Measurements from ENCODE around the gene RNF181. TPM values are rescaled to one million over a fixed set of nuclear protein-coding genes. Genes with fewer than 3 reads are reported as not detected.

Gene RNF181
- total RNA-seq, 1 donor from 2014 or later = 155 TPM

GRCh38 chr2:85611217-85611704 is 15.7 kb downstream of the RNF181 start:
- no peak for DNase-seq (ENCODE audit: low read depth)
- H3K4me2 ChIP-seq (ENCODE audit: low read length) = peak overlapping the region; percentile 100
- FAIRE-seq = no peak
- no peaks in the 10 kb centered on the region for H3K27me3 ChIP-seq (ENCODE audit: insufficient read depth, low read length)
- no peaks in the 10 kb centered on the region for H3K27me3 Mint-ChIP-seq (ENCODE audit: low read depth, unreplicated experiment)
- H2AFZ ChIP-seq (ENCODE audit: low read depth, low read length) = peak overlapping the region; percentile 77
- peaks cover 34% of the 10 kb centered on the region for H3K4me1 Mint-ChIP-seq (ENCODE audit: low read depth, unreplicated experiment)
- H3K36me3 ChIP-seq (ENCODE audit: insufficient read depth, low read length) = peaks cover 15% of the 10 kb centered on the region
- H3K79me2 ChIP-seq (ENCODE audit: insufficient read depth, low read length) = peaks cover 51% of the 10 kb centered on the region
- peaks cover 28% of the 10 kb centered on the region for H4K20me1 ChIP-seq (ENCODE audit: insufficient read depth, low read length)
- H3K9me3 ChIP-seq (ENCODE audit: insufficient read depth, low read depth, low read length) = no peaks in the 10 kb centered on the region
- H3K4me3 Mint-ChIP-seq (ENCODE audit: unreplicated experiment) = peak overlapping the region; percentile 99
- peak overlapping the region; percentile 91 for H3K27ac Mint-ChIP-seq (ENCODE audit: unreplicated experiment)
- TF ChIP-seq, protein P1, sequence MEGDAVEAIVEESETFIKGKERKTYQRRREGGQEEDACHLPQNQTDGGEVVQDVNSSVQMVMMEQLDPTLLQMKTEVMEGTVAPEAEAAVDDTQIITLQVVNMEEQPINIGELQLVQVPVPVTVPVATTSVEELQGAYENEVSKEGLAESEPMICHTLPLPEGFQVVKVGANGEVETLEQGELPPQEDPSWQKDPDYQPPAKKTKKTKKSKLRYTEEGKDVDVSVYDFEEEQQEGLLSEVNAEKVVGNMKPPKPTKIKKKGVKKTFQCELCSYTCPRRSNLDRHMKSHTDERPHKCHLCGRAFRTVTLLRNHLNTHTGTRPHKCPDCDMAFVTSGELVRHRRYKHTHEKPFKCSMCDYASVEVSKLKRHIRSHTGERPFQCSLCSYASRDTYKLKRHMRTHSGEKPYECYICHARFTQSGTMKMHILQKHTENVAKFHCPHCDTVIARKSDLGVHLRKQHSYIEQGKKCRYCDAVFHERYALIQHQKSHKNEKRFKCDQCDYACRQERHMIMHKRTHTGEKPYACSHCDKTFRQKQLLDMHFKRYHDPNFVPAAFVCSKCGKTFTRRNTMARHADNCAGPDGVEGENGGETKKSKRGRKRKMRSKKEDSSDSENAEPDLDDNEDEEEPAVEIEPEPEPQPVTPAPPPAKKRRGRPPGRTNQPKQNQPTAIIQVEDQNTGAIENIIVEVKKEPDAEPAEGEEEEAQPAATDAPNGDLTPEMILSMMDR (IDR thresholded peaks at IDR 0.05; ENCODE audit: insufficient read depth, low read depth, low read length) = no peak
- no peak for TF ChIP-seq EZH2 (IDR thresholded peaks at IDR 0.05; ENCODE audit: insufficient read depth, low read length)
- peak overlapping the region; percentile 69 for H3K27ac ChIP-seq (ENCODE audit: low read depth, low read length)
- H3K4me3 ChIP-seq (ENCODE audit: insufficient read depth, low read depth, low read length) = peak overlapping the region; percentile 90
- H3K36me3 Mint-ChIP-seq (ENCODE audit: low read depth, unreplicated experiment) = peaks cover 4% of the 10 kb centered on the region
- H3K9me3 Mint-ChIP-seq (ENCODE audit: unreplicated experiment) = no peaks in the 10 kb centered on the region
- H3K4me1 ChIP-seq (ENCODE audit: insufficient read depth, low read length) = peaks cover 11% of the 10 kb centered on the region
- peak overlapping the region; percentile 93 for H3K9ac ChIP-seq (ENCODE audit: low read length)

DNA sequence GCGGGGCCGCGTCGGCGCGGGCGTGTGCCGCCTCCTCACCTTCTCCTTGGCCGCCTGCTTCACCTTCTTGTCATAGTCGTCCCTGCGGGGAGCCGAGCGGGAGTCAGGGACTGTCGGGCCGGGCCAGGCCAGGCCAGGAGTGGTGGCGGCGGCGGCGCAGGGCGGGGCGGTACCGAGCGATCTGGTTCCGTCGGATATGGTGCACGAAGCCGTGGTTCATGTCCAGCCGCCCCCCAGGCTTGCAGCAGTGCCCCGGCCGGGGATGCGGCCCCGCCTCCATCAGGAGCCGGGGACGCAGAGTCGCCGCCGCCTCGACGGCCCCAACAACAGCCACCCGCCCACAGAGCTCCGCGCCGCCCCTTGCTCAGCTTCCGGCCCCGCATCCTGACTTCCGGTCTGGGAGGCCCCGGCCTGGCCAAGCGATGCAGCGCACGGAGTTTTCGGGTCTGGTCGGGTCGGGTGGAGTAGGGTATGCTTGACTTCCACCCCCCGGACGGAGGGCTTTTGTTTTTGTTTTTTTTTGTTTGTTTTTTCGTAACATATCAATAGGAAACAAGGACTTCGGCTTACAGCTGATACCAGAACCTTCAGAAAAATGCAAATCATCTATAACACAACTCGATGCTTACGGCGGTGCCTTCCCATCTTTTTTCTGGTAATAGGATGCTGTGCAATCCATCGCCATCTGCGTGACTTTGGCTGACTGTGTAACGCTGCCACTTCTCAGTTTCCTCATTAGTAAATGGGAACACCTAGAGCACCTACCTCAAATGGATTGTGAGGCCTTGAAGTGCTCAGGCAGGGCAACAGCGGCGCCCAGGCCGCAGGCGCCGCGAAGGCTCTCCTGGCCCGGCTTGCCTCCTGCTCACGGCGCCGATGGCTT is 16.4 kb downstream of the RNF181 start, which contains the start of gene C2orf68:
C2orf68 (minus strand) TSS at position 362 of the 883 bp plus-strand sequence; CDS start at position 280, 82 bp downstream.
- H3K27me3 Mint-ChIP-seq (ENCODE audit: low read depth, unreplicated experiment) = no peaks in the 10 kb centered on the region
- peak within 1 kb of the TSS; percentile 77 for H2AFZ ChIP-seq (ENCODE audit: low read depth, low read length)
- peak within 1 kb of the TSS; percentile 69 for H3K27ac ChIP-seq (ENCODE audit: low read depth, low read length)
- DNase-seq (ENCODE audit: low read depth) (peak; percentile 76), FAIRE-seq (no peak)
- peaks cover 24% of the 10 kb centered on the region for H4K20me1 ChIP-seq (ENCODE audit: insufficient read depth, low read length)
- H3K36me3 Mint-ChIP-seq (ENCODE audit: low read depth, unreplicated experiment) = peaks cover 4% of the 10 kb centered on the region
- no peaks in the 10 kb centered on the region for H3K9me3 Mint-ChIP-seq (ENCODE audit: unreplicated experiment)
- peaks cover 9% of the 10 kb centered on the region for H3K4me1 ChIP-seq (ENCODE audit: insufficient read depth, low read length)
- peaks cover 28% of the 10 kb centered on the region for H3K4me1 Mint-ChIP-seq (ENCODE audit: low read depth, unreplicated experiment)
- TF ChIP-seq, protein P1 (IDR thresholded peaks at IDR 0.05; ENCODE audit: insufficient read depth, low read depth, low read length) = no peak
- no peak for TF ChIP-seq EZH2 (IDR thresholded peaks at IDR 0.05; ENCODE audit: insufficient read depth, low read length)
- peak within 1 kb of the TSS; percentile 91 for H3K27ac Mint-ChIP-seq (ENCODE audit: unreplicated experiment)
- no peaks in the 10 kb centered on the region for H3K27me3 ChIP-seq (ENCODE audit: insufficient read depth, low read length)
- no peaks in the 10 kb centered on the region for H3K9me3 ChIP-seq (ENCODE audit: insufficient read depth, low read depth, low read length)
- peaks cover 57% of the 10 kb centered on the region for H3K79me2 ChIP-seq (ENCODE audit: insufficient read depth, low read length)
- H3K4me2 ChIP-seq (ENCODE audit: low read length) = peak within 1 kb of the TSS; percentile 100
- peak within 1 kb of the TSS; percentile 99 for H3K4me3 Mint-ChIP-seq (ENCODE audit: unreplicated experiment)
- H3K4me3 ChIP-seq (ENCODE audit: insufficient read depth, low read depth, low read length) = peak within 1 kb of the TSS; percentile 90
- peak within 1 kb of the TSS; percentile 93 for H3K9ac ChIP-seq (ENCODE audit: low read length)
- H3K36me3 ChIP-seq (ENCODE audit: insufficient read depth, low read length) = peaks cover 15% of the 10 kb centered on the region
